Myometrial cell (primary cell): ENCODE results near the gene NUBPL. TPM values are rescaled to one million over a fixed set of nuclear protein-coding genes. Genes with fewer than 3 reads are reported as not detected.

Experiments
- total RNA-seq: library from RNA; depleted of rRNA; stranded (reverse); fragments of >200 nt; gene quantifications from 2 replicates; pipeline ENCODE4 v1.2.3, GENCODE V29; 2015

Gene NUBPL, protein sequence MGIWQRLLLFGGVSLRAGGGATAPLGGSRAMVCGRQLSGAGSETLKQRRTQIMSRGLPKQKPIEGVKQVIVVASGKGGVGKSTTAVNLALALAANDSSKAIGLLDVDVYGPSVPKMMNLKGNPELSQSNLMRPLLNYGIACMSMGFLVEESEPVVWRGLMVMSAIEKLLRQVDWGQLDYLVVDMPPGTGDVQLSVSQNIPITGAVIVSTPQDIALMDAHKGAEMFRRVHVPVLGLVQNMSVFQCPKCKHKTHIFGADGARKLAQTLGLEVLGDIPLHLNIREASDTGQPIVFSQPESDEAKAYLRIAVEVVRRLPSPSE
- total RNA-seq = 15.8 and 16.1 TPM in 2 replicates

DNA sequence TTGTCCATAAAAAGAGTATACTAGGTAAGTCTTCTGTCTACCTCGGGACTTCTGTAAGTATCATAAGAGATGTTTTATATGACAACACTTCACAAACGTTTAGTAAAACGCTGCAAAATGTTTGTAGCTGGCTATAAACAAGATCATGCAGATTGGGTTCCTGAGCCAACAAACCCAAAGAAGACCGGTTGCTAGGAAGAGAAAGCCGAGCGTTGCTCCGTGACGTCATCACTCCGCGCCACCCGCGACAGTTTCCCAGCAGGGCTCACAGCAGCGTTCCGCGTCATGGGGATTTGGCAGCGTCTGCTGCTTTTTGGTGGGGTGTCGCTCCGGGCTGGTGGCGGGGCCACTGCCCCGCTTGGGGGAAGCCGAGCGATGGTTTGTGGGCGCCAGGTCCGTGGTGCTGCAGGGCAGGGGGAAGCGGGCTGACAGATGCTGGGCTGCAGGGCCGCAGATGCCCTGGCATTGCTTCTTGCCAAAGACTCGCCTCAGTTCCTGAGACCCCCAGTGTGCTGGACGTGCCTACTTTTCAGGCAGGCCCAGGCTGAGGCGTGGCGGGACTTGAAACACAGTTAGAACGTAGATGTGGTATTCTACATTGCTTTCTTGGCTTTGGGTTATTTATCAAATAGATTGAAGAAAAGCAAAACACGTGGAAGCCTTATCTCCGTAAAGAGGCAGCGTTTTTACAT lies at the start of gene NUBPL:
Gene NUBPL, plus strand, starts transcription at position 250 of the 692 bp plus-strand sequence. Its CDS starts 36 bp downstream, at position 286.

Other genes with a start within 250 kb of the NUBPL start
- 24.8 and 29.4 TPM in 2 replicates for gene HEATR5A, start 140.9 kb upstream of the NUBPL start, total RNA-seq
- 26.5 and 32.4 TPM in 2 replicates for gene DTD2, start 103.9 kb upstream of the NUBPL start, total RNA-seq
- not detected in 2 replicates for gene GPR33, start 73.4 kb upstream of the NUBPL start, total RNA-seq